ENCODE measurements around the gene GBF1. TPM values are rescaled to one million over a fixed set of nuclear protein-coding genes. Genes with fewer than 3 reads are reported as not detected.

The GBF1 gene
- total and polyA plus RNA-seq, 2 of the 13 experiments (the other 11 are each of a cell fraction or from before 2014, with no cell fraction given): 17.1 to 21.9 TPM

DNA sequence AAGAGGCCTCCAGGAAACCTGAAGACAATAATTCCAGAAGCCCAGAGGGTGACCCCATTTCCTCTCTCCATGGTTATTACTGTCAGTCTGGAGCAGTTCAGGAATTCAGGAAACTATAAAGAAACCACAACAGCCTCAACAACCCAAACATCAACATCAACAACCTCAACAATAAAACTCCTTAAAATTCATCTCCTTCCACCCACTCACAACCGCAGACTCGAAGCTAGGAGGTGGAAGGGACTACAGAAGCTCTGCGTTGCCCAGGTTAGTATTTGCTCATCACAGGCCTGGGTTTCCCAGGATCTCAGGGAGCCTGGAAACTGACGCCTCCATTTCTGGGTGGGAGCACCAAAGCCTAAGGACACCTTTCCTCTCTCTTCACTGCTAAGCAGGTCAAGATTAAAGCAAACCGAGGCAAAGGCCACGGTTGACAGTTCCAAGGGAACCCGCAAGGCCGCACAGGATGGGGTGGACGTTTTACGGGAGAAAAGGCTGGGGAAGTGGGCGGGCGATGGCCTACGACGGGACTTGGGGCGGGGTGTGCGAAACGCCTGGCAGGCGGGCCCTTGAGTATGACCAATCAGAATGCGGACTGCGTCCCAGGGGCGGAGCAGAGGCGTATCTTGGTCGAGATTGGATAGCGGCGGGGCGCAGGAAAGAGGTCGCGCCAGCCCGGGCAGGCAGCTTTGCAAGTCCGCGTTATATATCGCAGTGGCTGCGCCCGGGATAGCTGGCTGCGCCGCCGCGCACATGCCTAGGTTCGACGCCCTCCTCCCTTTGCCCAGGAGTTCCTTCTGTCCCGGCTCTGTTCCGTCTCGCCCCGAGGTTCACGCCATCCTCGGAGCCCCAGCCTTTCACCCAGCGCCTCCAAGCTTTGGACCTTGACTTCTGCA is 19.4 kb upstream of the GBF1 start, which contains the start of gene ELOVL3 (continued):
- TF ChIP-seq, protein P1, sequence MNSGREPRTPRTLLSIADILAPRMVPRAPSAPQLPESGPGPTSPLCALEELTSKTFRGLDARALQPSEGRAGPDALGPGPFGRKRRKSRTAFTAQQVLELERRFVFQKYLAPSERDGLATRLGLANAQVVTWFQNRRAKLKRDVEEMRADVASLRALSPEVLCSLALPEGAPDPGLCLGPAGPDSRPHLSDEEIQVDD (CRISPR knock-in tag; IDR thresholded peaks at IDR 0.05; ENCODE audit: borderline replicate concordance): peak; percentile 87; the same call in 1 of the 2 replicates
- TF ChIP-seq PPARG (CRISPR knock-in tag; conservative IDR thresholded peaks at IDR 0.05): 0 out of 2 replicates have a peak, but pooled peaks have one; percentile 15
- TF ChIP-seq ZNF629 (CRISPR knock-in tag; conservative IDR thresholded peaks at IDR 0.05): no peak
- 0 out of 2 replicates have a peak, but pooled peaks have one; percentile 24 for TF ChIP-seq RBFOX2 (IDR thresholded peaks at IDR 0.05; ENCODE audit: low read depth, low read length)
- 0 out of 2 replicates have a peak, but pooled peaks have one; percentile 13 for TF ChIP-seq ZNF160 (CRISPR knock-in tag; IDR thresholded peaks at IDR 0.05)
- no peak for TF ChIP-seq SETDB1 (CRISPR knock-in tag; IDR thresholded peaks at IDR 0.05; ENCODE audit: borderline replicate concordance)
- TF ChIP-seq ZMAT3 (CRISPR knock-in tag; conservative IDR thresholded peaks at IDR 0.05): peak; percentile 95; the same call in 1 of the 2 replicates
- TF ChIP-seq, protein P2, sequence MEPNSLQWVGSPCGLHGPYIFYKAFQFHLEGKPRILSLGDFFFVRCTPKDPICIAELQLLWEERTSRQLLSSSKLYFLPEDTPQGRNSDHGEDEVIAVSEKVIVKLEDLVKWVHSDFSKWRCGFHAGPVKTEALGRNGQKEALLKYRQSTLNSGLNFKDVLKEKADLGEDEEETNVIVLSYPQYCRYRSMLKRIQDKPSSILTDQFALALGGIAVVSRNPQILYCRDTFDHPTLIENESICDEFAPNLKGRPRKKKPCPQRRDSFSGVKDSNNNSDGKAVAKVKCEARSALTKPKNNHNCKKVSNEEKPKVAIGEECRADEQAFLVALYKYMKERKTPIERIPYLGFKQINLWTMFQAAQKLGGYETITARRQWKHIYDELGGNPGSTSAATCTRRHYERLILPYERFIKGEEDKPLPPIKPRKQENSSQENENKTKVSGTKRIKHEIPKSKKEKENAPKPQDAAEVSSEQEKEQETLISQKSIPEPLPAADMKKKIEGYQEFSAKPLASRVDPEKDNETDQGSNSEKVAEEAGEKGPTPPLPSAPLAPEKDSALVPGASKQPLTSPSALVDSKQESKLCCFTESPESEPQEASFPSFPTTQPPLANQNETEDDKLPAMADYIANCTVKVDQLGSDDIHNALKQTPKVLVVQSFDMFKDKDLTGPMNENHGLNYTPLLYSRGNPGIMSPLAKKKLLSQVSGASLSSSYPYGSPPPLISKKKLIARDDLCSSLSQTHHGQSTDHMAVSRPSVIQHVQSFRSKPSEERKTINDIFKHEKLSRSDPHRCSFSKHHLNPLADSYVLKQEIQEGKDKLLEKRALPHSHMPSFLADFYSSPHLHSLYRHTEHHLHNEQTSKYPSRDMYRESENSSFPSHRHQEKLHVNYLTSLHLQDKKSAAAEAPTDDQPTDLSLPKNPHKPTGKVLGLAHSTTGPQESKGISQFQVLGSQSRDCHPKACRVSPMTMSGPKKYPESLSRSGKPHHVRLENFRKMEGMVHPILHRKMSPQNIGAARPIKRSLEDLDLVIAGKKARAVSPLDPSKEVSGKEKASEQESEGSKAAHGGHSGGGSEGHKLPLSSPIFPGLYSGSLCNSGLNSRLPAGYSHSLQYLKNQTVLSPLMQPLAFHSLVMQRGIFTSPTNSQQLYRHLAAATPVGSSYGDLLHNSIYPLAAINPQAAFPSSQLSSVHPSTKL (CRISPR knock-in tag; IDR thresholded peaks at IDR 0.05): peak; percentile 47; the same call in 1 of the 2 replicates
- TF ChIP-seq PHF20 (CRISPR knock-in tag; IDR thresholded peaks at IDR 0.05): no peak; the same call in 1 of the 2 replicates
- TF ChIP-seq ZNF580 (CRISPR knock-in tag; IDR thresholded peaks at IDR 0.05; ENCODE audit: borderline replicate concordance, low read depth): peak; percentile 91; the same call in 1 of the 2 replicates
- 0 out of 2 replicates have a peak, but pooled peaks have one; percentile 56 for TF ChIP-seq ZNF556 (CRISPR knock-in tag; IDR thresholded peaks at IDR 0.05; ENCODE audit: borderline replicate concordance)
- TF ChIP-seq SMARCC2 (IDR thresholded peaks at IDR 0.05): no peak
- peak; percentile 40 for TF ChIP-seq PTBP1 (IDR thresholded peaks at IDR 0.05; ENCODE audit: low read depth, low read length, poor library complexity, severe bottlenecking)
- no peak for TF ChIP-seq SNRNP70 (IDR thresholded peaks at IDR 0.05; ENCODE audit: low read depth, low read length)
- no peak; the same call in 1 of the 2 replicates for TF ChIP-seq TARDBP (CRISPR knock-in tag; IDR thresholded peaks at IDR 0.05)
- TF ChIP-seq RARA (CRISPR knock-in tag; IDR thresholded peaks at IDR 0.05): peak; percentile 51
- no peak for TF ChIP-seq SAFB2 (CRISPR knock-in tag; IDR thresholded peaks at IDR 0.05; ENCODE audit: borderline replicate concordance, low read depth)
- no peak for TF ChIP-seq FIP1L1 (IDR thresholded peaks at IDR 0.05; ENCODE audit: borderline replicate concordance, insufficient read depth, low read depth, low read length)
- TF ChIP-seq, protein P3, sequence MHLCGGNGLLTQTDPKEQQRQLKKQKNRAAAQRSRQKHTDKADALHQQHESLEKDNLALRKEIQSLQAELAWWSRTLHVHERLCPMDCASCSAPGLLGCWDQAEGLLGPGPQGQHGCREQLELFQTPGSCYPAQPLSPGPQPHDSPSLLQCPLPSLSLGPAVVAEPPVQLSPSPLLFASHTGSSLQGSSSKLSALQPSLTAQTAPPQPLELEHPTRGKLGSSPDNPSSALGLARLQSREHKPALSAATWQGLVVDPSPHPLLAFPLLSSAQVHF (CRISPR knock-in tag; IDR thresholded peaks at IDR 0.05): peak; percentile 77; the same call in 1 of the 2 replicates
- TF ChIP-seq CEBPG (CRISPR knock-in tag; IDR thresholded peaks at IDR 0.05): no peak
- TF ChIP-seq ZNF615 (CRISPR knock-in tag; IDR thresholded peaks at IDR 0.05; ENCODE audit: borderline replicate concordance): no peak
- peak; percentile 49; the same call in 1 of the 2 replicates for TF ChIP-seq MED1 (CRISPR knock-in tag; IDR thresholded peaks at IDR 0.05)
- TF ChIP-seq RNF2 (conservative IDR thresholded peaks at IDR 0.05; ENCODE audit: low read depth): peak; percentile 99
- no peak for TF ChIP-seq ZNF383 (CRISPR knock-in tag; IDR thresholded peaks at IDR 0.05; ENCODE audit: borderline replicate concordance)
- TF ChIP-seq ZNF335 (CRISPR knock-in tag; IDR thresholded peaks at IDR 0.05): peak; percentile 54; the same call in 1 of the 2 replicates
